ENCODE measurements around the gene SYT17.

Gene SYT17

GRCh38 chr16:19203374-19203966 is 35.4 kb downstream of the SYT17 start:
- POLR2A ChIA-PET (ENCODE audit: low non-redundant PET), result no interaction called here
- DNase-seq (ENCODE audit: low spot score), result no peak
- TF ChIP-seq CTCF (conservative IDR thresholded peaks at IDR 0.05; ENCODE audit: low read depth), result no peak
- no peak overlapping the region for H3K27ac ChIP-seq
- CTCF ChIA-PET, result no interaction called here

GRCh38 chr16:19210280-19210924 is 42.4 kb downstream of the SYT17 start:
- CTCF ChIA-PET, result interaction anchor here (0.7 kb wide), 1 partner anchor 279 kb away, joined by 6 read pairs; no protein-coding TSS in a partner anchor
- no peak for TF ChIP-seq CTCF (conservative IDR thresholded peaks at IDR 0.05; ENCODE audit: low read depth)
- POLR2A ChIA-PET (ENCODE audit: low non-redundant PET), result interaction anchor here (0.5 kb wide), 1 partner anchor 56 kb away, joined by 4 read pairs; no protein-coding TSS in a partner anchor

GRCh38 chr16:19210968-19211367 is 42.9 kb downstream of the SYT17 start:
- no peak for DNase-seq (ENCODE audit: low spot score)
- POLR2A ChIA-PET (ENCODE audit: low non-redundant PET), result no interaction called here
- CTCF ChIA-PET, result no interaction called here
- H3K27ac ChIP-seq, result no peak overlapping the region
- no peak for TF ChIP-seq CTCF (conservative IDR thresholded peaks at IDR 0.05; ENCODE audit: low read depth)

More at GRCh38 chr16:19210280-19210924, 42.4 kb downstream of the SYT17 start:
- DNase-seq (ENCODE audit: low spot score), result no peak
- no peak overlapping the region for H3K27ac ChIP-seq

GRCh38 chr16:19212059-19212458 is 44.0 kb downstream of the SYT17 start:
- POLR2A ChIA-PET (ENCODE audit: low non-redundant PET), result no interaction called here

GRCh38 chr16:19213885-19214284 is 45.8 kb downstream of the SYT17 start:
- ChIA-PET CTCF (interaction anchor here (1.3 kb wide), 1 partner anchor 10 kb away, joined by 3 read pairs; no protein-coding TSS in a partner anchor), POLR2A (ENCODE audit: low non-redundant PET) (interaction anchor here (0.6 kb wide), 1 partner anchor 69 kb away, joined by 3 read pairs; no protein-coding TSS in a partner anchor)
- H3K27ac ChIP-seq, result no peak overlapping the region
- no peak for TF ChIP-seq CTCF (conservative IDR thresholded peaks at IDR 0.05; ENCODE audit: low read depth)
- DNase-seq (ENCODE audit: low spot score), result no peak

More at GRCh38 chr16:19212059-19212458, 44.0 kb downstream of the SYT17 start:
- CTCF ChIA-PET, result no interaction called here
- H3K27ac ChIP-seq, result no peak overlapping the region
- no peak for DNase-seq (ENCODE audit: low spot score)
- TF ChIP-seq CTCF (conservative IDR thresholded peaks at IDR 0.05; ENCODE audit: low read depth), result no peak

GRCh38 chr16:19215705-19216104 is 47.7 kb downstream of the SYT17 start:
- H3K27ac ChIP-seq, result no peak overlapping the region
- ChIA-PET POLR2A (ENCODE audit: low non-redundant PET) (no interaction called here), CTCF (no interaction called here)
- no peak for TF ChIP-seq CTCF (conservative IDR thresholded peaks at IDR 0.05; ENCODE audit: low read depth)
- no peak for DNase-seq (ENCODE audit: low spot score)
